MCF 10A (cell line): ENCODE data around the gene SLC39A9. TPM values are rescaled to one million over a fixed set of nuclear protein-coding genes. Genes with fewer than 3 reads are reported as not detected.

ENCODE experiments used
- BruUV-seq: library from RNA; stranded (reverse); fragments of 400-500 nt; replicated peaks from 2 replicates; lab custom pipeline; 2021; lab: Mats Ljungman, UMichigan
- CTCF ChIA-PET: fragments of 300-600 bp; sonication (Branson Sonifier 250); formaldehyde crosslinking; extraction: SDS; loops from one replicate; lab custom pipeline; 2021; ENCODE audit warnings: antibody characterized with exemption, inconsistent platforms; lab: Yijun Ruan, JAX
- POLR2A ChIA-PET: fragments of 300-600, 350-650 bp; sonication (Branson Sonifier 250); formaldehyde crosslinking; extraction: SDS; loops from one replicate; lab custom pipeline; 2020; ENCODE audit warnings: antibody characterized with exemption, inconsistent platforms; lab: Yijun Ruan, JAX
- DNase-seq: peaks from one replicate; pipeline ENCODE4 v3.0.0-alpha.2; 2018; ENCODE audit not compliant: unreplicated experiment
- H3K27ac Mint-ChIP-seq: one replicate; pipeline ENCODE4 v1.8.0; 2022; ENCODE audit warnings: mild to moderate bottlenecking, low read depth, mixed read lengths; ENCODE audit not compliant: unreplicated experiment
- H3K27me3 Mint-ChIP-seq: one replicate; pipeline ENCODE4 v1.8.0; 2022; ENCODE audit warnings: mixed read lengths; ENCODE audit not compliant: insufficient read depth, unreplicated experiment
- H3K36me3 Mint-ChIP-seq: one replicate; pipeline ENCODE4 v1.8.0; 2022; ENCODE audit warnings: mild to moderate bottlenecking, moderate library complexity, mixed read lengths; ENCODE audit not compliant: insufficient read depth, unreplicated experiment
- H3K4me1 Mint-ChIP-seq: one replicate; pipeline ENCODE4 v1.8.0; 2022; ENCODE audit warnings: mixed read lengths; ENCODE audit not compliant: insufficient read depth, unreplicated experiment
- H3K4me3 Mint-ChIP-seq: one replicate; pipeline ENCODE4 v1.8.0; 2022; ENCODE audit warnings: mild to moderate bottlenecking, moderate library complexity, mixed read lengths; ENCODE audit not compliant: unreplicated experiment
- H3K9me3 Mint-ChIP-seq: one replicate; pipeline ENCODE4 v1.8.0; 2022; ENCODE audit warnings: mixed read lengths; ENCODE audit not compliant: unreplicated experiment
- CTCF ChIP-seq: fragments of 200-600 bp; IDR thresholded peaks from one replicate; pipeline ENCODE4 v1.8.0; 2022; ENCODE audit warnings: antibody characterized with exemption, mild to moderate bottlenecking; ENCODE audit not compliant: unreplicated experiment
- intact Hi-C: fragments of 100-400 bp; cut with micrococcal nuclease; formaldehyde crosslinking; loops from 2 replicates; pipeline ENCODE4 v1.14.1; 2022
- total RNA-seq: library from RNA; stranded (reverse); gene quantifications from 2 replicates; pipeline ENCODE4 v1.2.3, GENCODE V29; 2022

Gene SLC39A9
- total RNA-seq, 1 experiment from 2014 or later, result 69.7 TPM

- H3K27me3 Mint-ChIP-seq, result no peaks in the 10 kb centered on the region
- BruUV-seq, result no TSS peak
- H3K4me3 Mint-ChIP-seq, result no peak overlapping the region
- no peak overlapping the region for H3K27ac Mint-ChIP-seq
- CTCF ChIA-PET, result interaction anchor here (1.1 to 1.9 kb wide), 3 partner anchors 14 to 39 kb away, joined by 3 to 8 read pairs (median 3); no protein-coding TSS in a partner anchor
- H3K9me3 Mint-ChIP-seq, result no peaks in the 10 kb centered on the region
- POLR2A ChIA-PET, result no interaction called here
- no peaks in the 10 kb centered on the region for H3K4me1 Mint-ChIP-seq
- DNase-seq, result no peak
- H3K36me3 Mint-ChIP-seq, result no peaks in the 10 kb centered on the region
- TF ChIP-seq CTCF, result no peak
- intact Hi-C loops, result no loop called here
Measured at GRCh38 chr14:69368381-69368780, 30.1 kb upstream of the SLC39A9 start.

GRCh38 chr14:69370061-69370460 is 28.4 kb upstream of the SLC39A9 start:
- peaks cover 9% of the 10 kb centered on the region for H3K36me3 Mint-ChIP-seq
- ChIA-PET CTCF (interaction anchor here (1.9 kb wide), 1 partner anchor 12 kb away, joined by 8 read pairs; no protein-coding TSS in a partner anchor), POLR2A (interaction anchor here (1.3 kb wide), 1 partner anchor 28 kb away, joined by 3 read pairs; the partner anchor contains the start of genes ERH and SLC39A9)
- H3K4me1 Mint-ChIP-seq, result no peaks in the 10 kb centered on the region
- H3K4me3 Mint-ChIP-seq, result no peak overlapping the region
- no peak overlapping the region for H3K27ac Mint-ChIP-seq
- no peaks in the 10 kb centered on the region for H3K9me3 Mint-ChIP-seq
- DNase-seq, result no peak
- H3K27me3 Mint-ChIP-seq, result no peaks in the 10 kb centered on the region
- TF ChIP-seq CTCF, result no peak
- no TSS peak for BruUV-seq
- intact Hi-C loops, result no loop called here

GRCh38 chr14:69372146-69372545 is 26.3 kb upstream of the SLC39A9 start:
- intact Hi-C loops, result no loop called here
- H3K36me3 Mint-ChIP-seq, result peaks cover 27% of the 10 kb centered on the region
- ChIA-PET POLR2A (interaction anchor here (1.3 kb wide), 1 partner anchor 10 kb away, joined by 3 read pairs; no protein-coding TSS in a partner anchor), CTCF (no interaction called here)
- H3K4me1 Mint-ChIP-seq, result no peaks in the 10 kb centered on the region
- H3K9me3 Mint-ChIP-seq, result peaks cover 14% of the 10 kb centered on the region
- H3K4me3 Mint-ChIP-seq, result no peak overlapping the region
- H3K27ac Mint-ChIP-seq, result no peak overlapping the region
- H3K27me3 Mint-ChIP-seq, result no peaks in the 10 kb centered on the region
- no TSS peak for BruUV-seq
- no peak for TF ChIP-seq CTCF
- no peak for DNase-seq

- no peak overlapping the region for H3K27ac Mint-ChIP-seq
- BruUV-seq, result no TSS peak
- no peak for TF ChIP-seq CTCF
- intact Hi-C loops, result no loop called here
- ChIA-PET CTCF (interaction anchor here (0.6 kb wide), 1 partner anchor 1465 kb away, joined by 3 read pairs; no protein-coding TSS in a partner anchor), POLR2A (interaction anchor here (1.6 kb wide), 1 partner anchor 14 kb away, joined by 5 read pairs; no protein-coding TSS in a partner anchor)
- no peaks in the 10 kb centered on the region for H3K4me1 Mint-ChIP-seq
- H3K36me3 Mint-ChIP-seq, result peaks cover 33% of the 10 kb centered on the region
- no peaks in the 10 kb centered on the region for H3K27me3 Mint-ChIP-seq
- no peak overlapping the region for H3K4me3 Mint-ChIP-seq
- H3K9me3 Mint-ChIP-seq, result peaks cover 14% of the 10 kb centered on the region
- DNase-seq, result no peak
Measured at GRCh38 chr14:69373104-69373503, 25.4 kb upstream of the SLC39A9 start.
